Measurements from ENCODE around the gene GEMIN5.
"Not testable (repeated sequence)": the region's sequence is repeated elsewhere in the genome, so short reads cannot be mapped to it uniquely, and the experiment has no call there.

The GEMIN5 gene, protein sequence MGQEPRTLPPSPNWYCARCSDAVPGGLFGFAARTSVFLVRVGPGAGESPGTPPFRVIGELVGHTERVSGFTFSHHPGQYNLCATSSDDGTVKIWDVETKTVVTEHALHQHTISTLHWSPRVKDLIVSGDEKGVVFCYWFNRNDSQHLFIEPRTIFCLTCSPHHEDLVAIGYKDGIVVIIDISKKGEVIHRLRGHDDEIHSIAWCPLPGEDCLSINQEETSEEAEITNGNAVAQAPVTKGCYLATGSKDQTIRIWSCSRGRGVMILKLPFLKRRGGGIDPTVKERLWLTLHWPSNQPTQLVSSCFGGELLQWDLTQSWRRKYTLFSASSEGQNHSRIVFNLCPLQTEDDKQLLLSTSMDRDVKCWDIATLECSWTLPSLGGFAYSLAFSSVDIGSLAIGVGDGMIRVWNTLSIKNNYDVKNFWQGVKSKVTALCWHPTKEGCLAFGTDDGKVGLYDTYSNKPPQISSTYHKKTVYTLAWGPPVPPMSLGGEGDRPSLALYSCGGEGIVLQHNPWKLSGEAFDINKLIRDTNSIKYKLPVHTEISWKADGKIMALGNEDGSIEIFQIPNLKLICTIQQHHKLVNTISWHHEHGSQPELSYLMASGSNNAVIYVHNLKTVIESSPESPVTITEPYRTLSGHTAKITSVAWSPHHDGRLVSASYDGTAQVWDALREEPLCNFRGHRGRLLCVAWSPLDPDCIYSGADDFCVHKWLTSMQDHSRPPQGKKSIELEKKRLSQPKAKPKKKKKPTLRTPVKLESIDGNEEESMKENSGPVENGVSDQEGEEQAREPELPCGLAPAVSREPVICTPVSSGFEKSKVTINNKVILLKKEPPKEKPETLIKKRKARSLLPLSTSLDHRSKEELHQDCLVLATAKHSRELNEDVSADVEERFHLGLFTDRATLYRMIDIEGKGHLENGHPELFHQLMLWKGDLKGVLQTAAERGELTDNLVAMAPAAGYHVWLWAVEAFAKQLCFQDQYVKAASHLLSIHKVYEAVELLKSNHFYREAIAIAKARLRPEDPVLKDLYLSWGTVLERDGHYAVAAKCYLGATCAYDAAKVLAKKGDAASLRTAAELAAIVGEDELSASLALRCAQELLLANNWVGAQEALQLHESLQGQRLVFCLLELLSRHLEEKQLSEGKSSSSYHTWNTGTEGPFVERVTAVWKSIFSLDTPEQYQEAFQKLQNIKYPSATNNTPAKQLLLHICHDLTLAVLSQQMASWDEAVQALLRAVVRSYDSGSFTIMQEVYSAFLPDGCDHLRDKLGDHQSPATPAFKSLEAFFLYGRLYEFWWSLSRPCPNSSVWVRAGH (N-terminal part only)

DNA sequence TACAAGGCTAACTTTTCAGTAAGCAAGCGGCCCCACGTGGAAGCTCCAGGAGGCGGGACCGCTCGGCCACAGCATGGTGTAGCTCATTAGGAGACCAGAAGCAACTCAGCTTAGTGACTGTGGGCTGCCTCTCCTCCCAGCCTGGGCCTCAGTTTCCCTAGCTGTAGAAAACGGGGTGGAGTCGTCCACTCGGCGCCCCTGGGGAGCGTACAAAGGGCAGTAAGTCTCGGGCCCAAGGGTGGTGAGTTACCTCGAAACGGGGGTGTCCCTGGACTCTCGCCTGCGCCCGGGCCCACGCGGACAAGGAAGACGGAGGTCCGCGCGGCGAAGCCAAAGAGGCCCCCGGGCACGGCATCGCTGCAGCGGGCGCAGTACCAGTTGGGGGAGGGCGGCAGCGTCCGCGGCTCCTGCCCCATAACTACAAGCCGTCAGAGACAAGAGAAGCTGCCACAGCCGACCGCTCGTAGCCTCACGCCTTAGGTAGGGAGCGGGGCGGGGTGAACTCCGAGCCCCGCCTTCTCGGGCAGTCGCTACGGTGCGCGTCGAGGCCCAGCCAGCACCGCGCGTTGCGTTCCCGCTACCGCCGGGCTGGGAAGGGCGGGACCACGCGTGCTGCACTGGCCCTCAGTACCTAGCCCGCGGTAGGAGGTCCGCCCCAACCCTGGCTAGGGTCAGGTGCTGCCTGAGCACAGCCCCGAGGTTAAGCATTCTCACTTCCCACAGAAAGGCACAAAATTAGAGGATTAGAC is at the start of gene GEMIN5:
Gene GEMIN5 (minus strand): TSS at position 494 of the 749 bp plus-strand sequence. CDS start 78 bp downstream, at position 416.
- peak; percentile 79 to 80 for DNase-seq (ENCODE audit: low read depth in 2 of 2)

GRCh38 chr5:154986151-154986550 is 48.1 kb upstream of the GEMIN5 start:
- DNase-seq (ENCODE audit: low read depth in 2 of 2): no peak

DNA sequence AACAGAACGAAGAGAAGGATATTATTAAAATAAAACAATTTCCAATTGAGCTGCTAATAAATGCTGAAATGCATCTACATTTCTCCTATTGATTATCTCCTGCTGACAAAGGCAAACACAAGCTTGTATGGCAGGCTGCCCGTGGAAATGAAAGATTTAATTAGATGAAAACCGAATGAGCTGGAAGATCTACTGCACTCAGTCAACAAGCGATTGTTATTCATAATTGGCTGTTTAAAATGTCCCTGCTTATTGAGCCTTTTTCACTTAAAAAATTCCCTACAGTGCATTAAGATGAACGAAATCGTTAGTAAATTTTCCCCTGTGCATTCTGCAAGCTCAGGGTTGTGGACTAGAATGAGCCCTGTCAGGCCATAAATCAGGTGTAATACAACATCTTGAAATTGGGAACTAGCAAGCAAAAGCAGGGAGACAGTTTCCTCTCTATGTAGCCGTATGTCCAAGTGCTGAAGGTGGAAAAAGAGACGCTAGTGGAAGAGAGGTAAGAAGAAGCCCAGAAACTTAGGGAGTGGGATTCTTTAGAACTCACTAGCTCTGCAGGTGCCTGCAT is 47.0 kb upstream of the GEMIN5 start:
- no peak for DNase-seq (ENCODE audit: low read depth in 2 of 2)

- not testable (repeated sequence) for DNase-seq (ENCODE audit: low read depth in 2 of 2)
Observed at GRCh38 chr5:154978294-154978693, 40.3 kb upstream of the GEMIN5 start.

- DNase-seq (ENCODE audit: low read depth in 2 of 2): no peak
Observed at GRCh38 chr5:154977409-154977808, 39.4 kb upstream of the GEMIN5 start.

- not testable (repeated sequence) for DNase-seq (ENCODE audit: low read depth in 2 of 2)
Observed at GRCh38 chr5:154976082-154976481, 38.1 kb upstream of the GEMIN5 start.

DNA sequence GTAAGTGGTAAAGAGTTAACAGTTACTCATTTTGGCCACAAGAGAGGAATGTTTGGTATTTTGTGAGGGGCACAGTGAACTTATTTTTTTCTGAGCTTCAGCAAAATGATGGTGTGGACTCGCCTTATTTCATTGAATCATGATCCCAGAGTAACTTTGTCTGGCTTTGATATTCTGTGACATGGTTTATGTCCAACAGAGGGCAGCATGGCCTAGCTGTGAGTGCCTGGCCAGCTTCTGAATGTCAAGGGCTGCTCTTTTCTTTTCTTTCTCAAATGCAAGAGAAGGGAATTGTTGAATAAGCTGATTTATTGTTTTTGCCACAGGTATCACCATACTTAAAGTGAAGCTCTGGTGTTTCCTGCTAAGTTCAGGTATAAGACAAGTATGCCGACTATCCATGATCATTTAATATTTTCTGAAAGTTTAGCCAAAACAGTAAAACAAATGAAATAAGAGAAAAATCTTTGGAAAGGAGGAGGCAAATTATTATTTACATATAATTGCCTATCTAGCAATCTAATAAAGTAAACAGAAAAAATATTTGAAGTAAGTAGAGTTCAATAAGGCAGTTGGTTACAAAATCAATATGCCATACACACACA is 34.6 kb upstream of the GEMIN5 start:
- no peak for DNase-seq (ENCODE audit: low read depth in 2 of 2)

- DNase-seq (ENCODE audit: low read depth in 2 of 2): no peak
Observed at GRCh38 chr5:154971501-154971900, 33.5 kb upstream of the GEMIN5 start.

GRCh38 chr5:154970759-154971158 is 32.7 kb upstream of the GEMIN5 start:
- DNase-seq (ENCODE audit: low read depth in 2 of 2): no peak

- no peak for DNase-seq (ENCODE audit: low read depth in 2 of 2)
Observed at GRCh38 chr5:154968953-154969352, 30.9 kb upstream of the GEMIN5 start.

DNA sequence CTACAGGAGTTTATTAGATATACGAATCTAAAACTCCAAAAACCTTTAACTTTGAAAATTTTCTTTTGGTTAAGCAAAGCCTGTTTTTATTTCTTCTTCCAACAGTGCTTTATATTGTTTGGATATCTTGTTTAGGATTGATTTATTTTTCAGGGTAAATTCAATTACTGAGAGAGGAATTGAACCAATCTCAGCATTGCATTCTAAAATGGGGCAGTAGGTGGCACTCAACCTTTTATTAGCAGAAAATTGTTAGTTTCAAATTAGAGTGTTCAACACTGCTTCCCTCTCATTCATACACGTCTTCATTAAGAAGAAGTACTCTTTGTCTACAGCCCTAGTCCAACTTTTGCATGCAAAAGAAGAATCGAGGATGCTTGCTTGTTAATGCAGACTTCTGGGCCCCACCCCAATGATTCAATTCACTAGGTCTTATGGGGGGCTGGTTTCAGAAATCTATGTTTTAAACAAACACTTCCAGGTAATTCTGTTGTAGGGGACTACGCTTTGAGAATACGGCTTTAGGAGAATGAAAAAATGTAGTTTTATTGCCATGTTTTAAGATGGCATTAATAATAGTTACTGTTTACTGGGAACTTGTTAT is 29.5 kb upstream of the GEMIN5 start:
- no peak for DNase-seq (ENCODE audit: low read depth in 2 of 2)

DNA sequence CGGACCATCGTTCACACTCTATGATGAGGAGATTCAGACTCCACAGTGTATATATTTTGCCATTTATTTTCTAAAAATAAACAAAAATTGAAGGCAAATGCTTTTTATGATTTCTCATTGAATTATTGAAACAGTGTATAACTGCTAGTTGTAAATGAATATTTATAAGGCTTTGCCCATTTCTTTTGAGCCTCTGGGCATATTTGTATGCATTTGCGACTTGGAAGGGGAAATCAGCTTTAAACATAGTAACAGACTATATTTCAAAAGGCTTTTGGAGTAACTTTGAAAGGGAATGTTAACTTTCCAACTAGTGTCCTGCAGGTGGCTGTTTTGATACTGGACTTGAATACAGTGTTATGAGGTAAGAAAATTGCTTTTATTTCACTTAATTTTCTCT is 28.9 kb upstream of the GEMIN5 start:
- no peak for DNase-seq (ENCODE audit: low read depth in 2 of 2)

- no peak for DNase-seq (ENCODE audit: low read depth in 2 of 2)
Observed at GRCh38 chr5:154966081-154966841, 28.2 kb upstream of the GEMIN5 start.

GRCh38 chr5:154962494-154962893 is 24.5 kb upstream of the GEMIN5 start:
- no peak for DNase-seq (ENCODE audit: low read depth in 2 of 2)

DNA sequence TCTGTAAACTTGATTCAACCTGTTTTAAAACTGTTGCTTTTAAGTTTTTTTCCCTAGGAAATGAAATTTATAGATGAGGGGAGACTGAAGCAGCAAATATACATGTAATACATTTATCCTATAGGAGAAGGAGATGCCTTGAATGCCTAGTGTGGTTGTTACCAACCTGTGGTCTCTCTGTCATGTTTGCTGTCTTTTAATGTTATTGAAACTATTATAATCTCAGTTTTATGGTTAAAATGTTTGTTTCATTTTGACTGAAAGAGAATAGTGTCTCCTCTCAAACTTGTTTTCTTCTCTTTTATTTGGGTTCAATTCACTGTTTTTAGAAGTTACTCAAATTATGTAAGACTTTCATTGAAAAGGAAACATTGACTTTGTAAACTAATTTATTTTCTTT is 18.7 kb upstream of the GEMIN5 start:
- DNase-seq (ENCODE audit: low read depth in 2 of 2): no peak

DNA sequence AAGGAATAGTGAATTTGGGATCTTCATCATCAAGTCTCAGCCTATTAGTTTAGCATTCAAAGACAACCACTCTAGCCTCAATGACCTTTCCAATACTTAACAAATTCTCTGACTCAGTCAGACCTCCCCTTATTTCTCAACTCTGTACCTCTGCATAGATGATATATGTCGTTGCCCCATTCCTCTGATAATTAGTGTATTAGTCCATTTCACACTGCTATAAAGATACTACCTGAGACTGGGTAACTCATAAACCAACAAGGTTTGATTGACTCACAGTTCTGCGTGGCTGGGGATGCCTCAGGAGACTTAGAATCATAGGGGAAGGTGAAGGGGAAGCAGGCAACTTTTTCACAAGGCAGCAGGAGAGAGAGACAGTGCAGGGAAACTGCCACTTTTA is 11.8 kb upstream of the GEMIN5 start:
- DNase-seq (ENCODE audit: low read depth in 2 of 2): no peak

DNA sequence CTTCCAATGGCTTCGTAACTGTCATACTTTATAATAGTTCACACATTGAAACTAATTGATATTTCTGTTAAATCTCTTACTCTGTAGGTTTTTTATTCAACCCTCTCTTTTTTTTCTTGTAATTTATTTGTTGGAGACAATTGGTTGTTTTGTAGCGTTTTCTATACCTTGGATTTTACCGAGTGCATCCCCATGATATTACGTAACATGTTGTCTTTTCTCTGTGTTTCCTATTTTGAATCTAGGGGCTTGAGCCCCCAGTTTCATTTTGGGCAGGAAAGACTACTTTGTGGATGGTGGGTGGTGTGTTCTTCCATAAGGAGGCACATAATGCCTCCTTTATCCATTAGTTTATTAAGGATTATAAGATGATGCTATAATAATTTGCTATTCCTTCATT is 10.3 kb upstream of the GEMIN5 start:
- no peak for DNase-seq (ENCODE audit: low read depth in 2 of 2)

DNA sequence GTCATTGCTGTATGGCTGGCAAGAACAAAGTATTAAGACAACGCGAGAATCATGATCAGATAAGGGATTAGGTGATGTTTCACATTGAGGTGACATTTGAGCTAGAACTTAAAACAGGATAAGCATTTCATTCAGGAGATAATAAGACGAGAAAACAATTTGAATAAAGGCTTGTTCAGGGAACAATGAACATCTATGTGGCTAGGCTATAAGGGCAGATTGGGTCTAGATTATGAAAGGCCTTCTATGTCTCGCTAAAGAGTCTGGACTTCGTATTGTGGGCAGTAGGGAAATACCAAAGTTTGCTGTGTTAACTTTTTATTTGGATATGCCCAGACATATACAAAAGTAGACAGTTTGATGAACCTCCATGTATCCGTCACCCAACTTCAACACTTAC is 9.8 kb upstream of the GEMIN5 start:
- no peak for DNase-seq (ENCODE audit: low read depth in 2 of 2)

GRCh38 chr5:154945695-154946301 is 7.8 kb upstream of the GEMIN5 start:
- no peak for DNase-seq (ENCODE audit: low read depth in 2 of 2)
